ENCODE results near the gene ZFYVE27. TPM values are rescaled to one million over a fixed set of nuclear protein-coding genes. Genes with fewer than 3 reads are reported as not detected.

ZFYVE27 gene
- total and polyA plus RNA-seq, 2 donors (not counting 3 experiments of a cell fraction or from before 2014, with no cell fraction given): 16.3 to 24.2 TPM

DNA sequence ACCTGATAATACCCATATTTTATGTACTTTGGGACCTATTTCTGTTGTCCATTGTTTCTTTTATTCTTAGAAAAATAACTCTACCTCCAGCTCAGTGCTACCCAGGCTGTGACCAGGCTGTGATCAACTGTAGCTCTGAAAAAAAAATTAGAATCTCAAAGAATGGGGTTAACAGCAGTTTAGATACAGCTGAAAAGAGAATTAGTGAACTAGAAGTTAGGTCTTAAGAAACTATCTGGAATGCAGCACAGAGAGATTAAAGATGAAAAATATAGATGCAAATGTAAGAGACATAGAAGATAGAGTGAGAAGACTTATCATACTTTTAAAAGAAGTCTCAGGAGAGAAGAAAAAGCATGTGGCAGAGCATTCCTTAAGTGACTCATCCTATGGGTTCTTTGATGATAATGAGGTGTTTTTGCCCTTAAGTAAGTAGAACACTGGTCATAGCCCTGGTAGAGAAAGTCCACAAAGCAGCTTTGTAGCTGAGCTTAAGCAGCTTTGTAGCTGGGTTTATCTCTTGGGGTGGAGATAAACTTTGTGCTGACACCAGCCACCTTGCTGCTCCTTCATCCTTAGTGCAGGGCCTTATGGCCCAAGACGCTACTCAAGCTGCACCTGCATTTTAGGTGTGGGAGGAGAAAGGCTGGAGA lies 62.2 kb downstream of the ZFYVE27 start:
- BruUV-seq (replicated peaks): no TSS peak
- no peaks in the 10 kb centered on the region for H3K9me1 ChIP-seq (replicated peaks; ENCODE audit: control insufficient read depth, extremely low read depth, insufficient read depth, low read length)
- H3K4me1 ChIP-seq (ENCODE audit: control insufficient read depth, extremely low read depth, insufficient read depth, low read length): no peaks in the 10 kb centered on the region
- H3K79me2 ChIP-seq (ENCODE audit: control insufficient read depth, insufficient read depth, low read length): no peaks in the 10 kb centered on the region
- intact Hi-C loops (cut with micrococcal nuclease) (no loop called here), dilution Hi-C loops (cut with MboI; ENCODE audit: extremely low pct_ligation_motif_present, low sequenced_read_pairs) (no loop called here)
- ChIA-PET CTCF (interaction anchor here (1.4 kb wide), 1 partner anchor 70 kb away, joined by 5 read pairs; no protein-coding TSS in a partner anchor), POLR2A (no interaction called here)
- H2AFZ ChIP-seq (ENCODE audit: low read depth, low read length): no peak overlapping the region
- DNase-seq (ENCODE audit: low read depth, low spot score): no peak
- no peaks in the 10 kb centered on the region for H3K36me3 ChIP-seq (ENCODE audit: control insufficient read depth in 2 of 2, extremely low read depth in 1 of 2, insufficient read depth in 2 of 2, low read length in 2 of 2)
- H4K20me1 ChIP-seq (replicated peaks; ENCODE audit: control insufficient read depth, extremely low read depth, insufficient read depth, low read length): no peaks in the 10 kb centered on the region
- H3K9me3 ChIP-seq (replicated peaks; ENCODE audit: control insufficient read depth, insufficient read depth, low read length): no peaks in the 10 kb centered on the region
- H3K27me3 ChIP-seq (ENCODE audit: control insufficient read depth in 2 of 2, insufficient read depth in 2 of 2, low read length in 2 of 2): peaks cover 0 to 3% of the 10 kb centered on the region in 2 experiments
- TF ChIP-seq, protein P1, sequence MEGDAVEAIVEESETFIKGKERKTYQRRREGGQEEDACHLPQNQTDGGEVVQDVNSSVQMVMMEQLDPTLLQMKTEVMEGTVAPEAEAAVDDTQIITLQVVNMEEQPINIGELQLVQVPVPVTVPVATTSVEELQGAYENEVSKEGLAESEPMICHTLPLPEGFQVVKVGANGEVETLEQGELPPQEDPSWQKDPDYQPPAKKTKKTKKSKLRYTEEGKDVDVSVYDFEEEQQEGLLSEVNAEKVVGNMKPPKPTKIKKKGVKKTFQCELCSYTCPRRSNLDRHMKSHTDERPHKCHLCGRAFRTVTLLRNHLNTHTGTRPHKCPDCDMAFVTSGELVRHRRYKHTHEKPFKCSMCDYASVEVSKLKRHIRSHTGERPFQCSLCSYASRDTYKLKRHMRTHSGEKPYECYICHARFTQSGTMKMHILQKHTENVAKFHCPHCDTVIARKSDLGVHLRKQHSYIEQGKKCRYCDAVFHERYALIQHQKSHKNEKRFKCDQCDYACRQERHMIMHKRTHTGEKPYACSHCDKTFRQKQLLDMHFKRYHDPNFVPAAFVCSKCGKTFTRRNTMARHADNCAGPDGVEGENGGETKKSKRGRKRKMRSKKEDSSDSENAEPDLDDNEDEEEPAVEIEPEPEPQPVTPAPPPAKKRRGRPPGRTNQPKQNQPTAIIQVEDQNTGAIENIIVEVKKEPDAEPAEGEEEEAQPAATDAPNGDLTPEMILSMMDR (IDR thresholded peaks at IDR 0.05; ENCODE audit: extremely low read depth in 1 of 2, insufficient read depth in 1 of 2, low read depth in 1 of 2, low read length in 2 of 2): no peak
- TF ChIP-seq MYC (IDR thresholded peaks at IDR 0.05; ENCODE audit: low read depth, low read length) (no peak), JUN (IDR thresholded peaks at IDR 0.05; ENCODE audit: borderline replicate concordance, insufficient read depth, insufficient read length, low read depth) (no peak), POLR2A (IDR thresholded peaks at IDR 0.05; ENCODE audit: low read depth, low read length) (no peak), GATA2 (IDR thresholded peaks at IDR 0.05; ENCODE audit: insufficient read depth, insufficient read length, low read depth, low read length) (no peak), EZH2 (IDR thresholded peaks at IDR 0.05; ENCODE audit: borderline replicate concordance, low read depth, low read length, severe bottlenecking) (no peak), FOS (IDR thresholded peaks at IDR 0.05; ENCODE audit: borderline replicate concordance, insufficient read depth, low read length) (no peak), POLR2AphosphoS5 (IDR thresholded peaks at IDR 0.05; ENCODE audit: insufficient read depth, low read depth, low read length) (no peak)
- TF ChIP-seq, protein P2, sequence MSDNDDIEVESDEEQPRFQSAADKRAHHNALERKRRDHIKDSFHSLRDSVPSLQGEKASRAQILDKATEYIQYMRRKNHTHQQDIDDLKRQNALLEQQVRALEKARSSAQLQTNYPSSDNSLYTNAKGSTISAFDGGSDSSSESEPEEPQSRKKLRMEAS (IDR thresholded peaks at IDR 0.05; ENCODE audit: insufficient read depth, insufficient read length): no peak
- H3K4me2 ChIP-seq (ENCODE audit: insufficient read depth, low read length): no peak overlapping the region
- H3K27ac ChIP-seq (ENCODE audit: insufficient read depth, low read depth, low read length): no peak overlapping the region
- no peak overlapping the region for H3K4me3 ChIP-seq (replicated peaks in 1 of 3; ENCODE audit: insufficient read depth in 1 of 3, low read depth in 1 of 3, low read length in 3 of 3)
- no peak for FAIRE-seq
- H3K9ac ChIP-seq (replicated peaks; ENCODE audit: extremely low read depth, insufficient read depth, low read length): no peak overlapping the region
